HCT116 (cell line): ENCODE results near the gene BAD. TPM values are rescaled to one million over a fixed set of nuclear protein-coding genes. Genes with fewer than 3 reads are reported as not detected.
A peak's percentile ranks its signal among the peaks of the same experiment; 100 is the strongest.

Experiments used
- ATAC-seq: fragments of 200-7000 bp; cut with Tn5 transposase; 2 replicates; pipeline ENCODE4 v1.9.1; 2020; ENCODE audit warnings: mild to moderate bottlenecking, moderate library complexity
- BruUV-seq: library from RNA; stranded (reverse); fragments of 400-500 nt; replicated peaks from 2 replicates; lab custom pipeline; 2021; lab: Mats Ljungman, UMichigan
- CTCF ChIA-PET: fragments of 300-600 bp; sonication (Branson Sonifier 250); formaldehyde crosslinking; loops from one replicate; lab custom pipeline; 2021; ENCODE audit warnings: antibody characterized with exemption; lab: Charles Lee
- POLR2A ChIA-PET: fragments of 300-600, 350-600 bp; sonication (Branson Sonifier 250); formaldehyde crosslinking; loops from one replicate; lab custom pipeline; 2021; ENCODE audit warnings: antibody characterized with exemption; lab: Charles Lee
- RAD21 ChIA-PET, 2 experiments: fragments of 300-600 bp; sonication (Branson Sonifier 250); formaldehyde crosslinking; loops; one replicate each; lab custom pipeline; 2023; ENCODE audit warnings: low total read pairs in 2 of 2; ENCODE audit not compliant: uncharacterized antibody in 2 of 2, unreplicated experiment in 2 of 2, low non-redundant PET in 1 of 2; lab: Charles Lee
- DNase-seq: peaks from one replicate; pipeline ENCODE4 v3.0.0-alpha.2; 2010; ENCODE audit warnings: low read depth, low spot score
- H2AFZ ChIP-seq: fragments of 200-600 bp; shearing (Covaris generic), sonication (generic); 2 replicates; pipeline ENCODE4 v1.6.1; 2017; ENCODE audit warnings: low read depth, mixed run types, mixed read lengths, antibody characterized with exemption, low read length; ENCODE audit not compliant: poor library complexity, severe bottlenecking
- H3K27ac ChIP-seq: 2 replicates; pipeline ENCODE4 v1.5.1; 2012; ENCODE audit warnings: low read depth, low read length
- H3K27me3 ChIP-seq: fragments of 200-600 bp; sonication (generic); 2 replicates; pipeline ENCODE4 v1.6.1; 2016; ENCODE audit warnings: mixed run types, low read length, mixed read lengths; ENCODE audit not compliant: insufficient read depth
- H3K36me3 ChIP-seq, 2 experiments: fragments of 200-500 bp in 1 of 2; fragments of 200-600 bp in 1 of 2; sonication (Bioruptor generic) in 1 of 2; sonication (generic) in 1 of 2; 2 replicates each; pipeline versions ENCODE4 v1.5.1 to v1.6.1; 2014 to 2016; ENCODE audit warnings: low read length in 2 of 2, inconsistent platforms in 1 of 2, mixed read lengths in 1 of 2, mixed run types in 1 of 2; ENCODE audit not compliant: insufficient read depth in 2 of 2, control insufficient read depth in 1 of 2
- H3K4me1 ChIP-seq, 2 experiments: fragments of 200-600 bp in 1 of 2; sonication (generic) in 1 of 2; 2 replicates each; pipeline versions ENCODE4 v1.5.1 to v1.6.1; 2012 to 2017; ENCODE audit warnings: low read length in 2 of 2, inconsistent platforms in 1 of 2, mild to moderate bottlenecking in 1 of 2, mixed read lengths in 1 of 2, mixed run types in 1 of 2, moderate library complexity in 1 of 2; ENCODE audit not compliant: insufficient read depth in 2 of 2, control insufficient read depth in 1 of 2
- H3K4me2 ChIP-seq: fragments of 200-600 bp; sonication (generic); 2 replicates; pipeline ENCODE4 v1.6.1; 2017; ENCODE audit warnings: mixed run types, low read length, mixed read lengths
- H3K4me3 ChIP-seq, 2 experiments: fragments of 200-600 bp in 1 of 2; sonication (generic) in 1 of 2; replicated peaks in 1 of 2; 2 replicates each; pipeline ENCODE4 v1.5.1; 2011 to 2016; ENCODE audit warnings: low read length in 2 of 2, control low read depth in 1 of 2, low read depth in 1 of 2, mild to moderate bottlenecking in 1 of 2, mixed read lengths in 1 of 2, mixed run types in 1 of 2
- H3K79me2 ChIP-seq: fragments of 200-600 bp; sonication (generic); 2 replicates; pipeline ENCODE4 v1.6.1; 2017; ENCODE audit warnings: mild to moderate bottlenecking, mixed run types, low read length, moderate library complexity, mixed read lengths; ENCODE audit not compliant: insufficient read depth
- H3K9ac ChIP-seq: fragments of 200-600 bp; sonication (generic); 2 replicates; pipeline ENCODE4 v1.6.1; 2016; ENCODE audit warnings: low read length, mixed read lengths
- H3K9me2 ChIP-seq: fragments of 200-600 bp; sonication (generic), shearing (Covaris generic); 2 replicates; pipeline ENCODE4 v1.6.1; 2017; ENCODE audit warnings: mixed run types, mild to moderate bottlenecking, moderate library complexity; ENCODE audit not compliant: insufficient read depth
- H3K9me3 ChIP-seq, 2 experiments: fragments of 200-500 bp in 1 of 2; fragments of 200-600 bp in 1 of 2; sonication (Bioruptor generic) in 1 of 2; sonication (generic) in 1 of 2; 2 replicates each; pipeline ENCODE4 v1.6.1; 2014 to 2017; ENCODE audit warnings: low read length in 2 of 2, mixed read lengths in 2 of 2, inconsistent platforms in 1 of 2, low read depth in 1 of 2, mild to moderate bottlenecking in 1 of 2, mixed run types in 1 of 2, moderate library complexity in 1 of 2; ENCODE audit not compliant: control insufficient read depth in 1 of 2, insufficient read depth in 1 of 2
- H4K20me1 ChIP-seq: fragments of 200-600 bp; sonication (generic), shearing (Covaris generic); 2 replicates; pipeline ENCODE4 v1.6.1; 2017; ENCODE audit warnings: mixed run types, mild to moderate bottlenecking, moderate library complexity; ENCODE audit not compliant: insufficient read depth
- ATF3 ChIP-seq: IDR thresholded peaks from 2 replicates; pipeline ENCODE4 v1.6.1; 2012
- CBX3 ChIP-seq: IDR thresholded peaks from 2 replicates; pipeline ENCODE4 v1.6.1; 2012; ENCODE audit warnings: low read depth
- CEBPB ChIP-seq: IDR thresholded peaks from 2 replicates; pipeline ENCODE4 v1.6.1; 2012; ENCODE audit warnings: low read depth
- CTCF ChIP-seq, 3 experiments: fragments of 200-600 bp in 1 of 3; sonication (generic) in 1 of 3; IDR thresholded peaks in 2 of 3; conservative IDR thresholded peaks in 1 of 3; 2 replicates each; pipeline ENCODE4 v1.5.1; 2012 to 2017; ENCODE audit warnings: low read depth in 2 of 3, low read length in 2 of 3, antibody characterized with exemption in 1 of 3, borderline replicate concordance in 1 of 3, control low read depth in 1 of 3, mild to moderate bottlenecking in 1 of 3, mixed read lengths in 1 of 3, mixed run types in 1 of 3, moderate library complexity in 1 of 3; ENCODE audit not compliant: insufficient read depth in 1 of 3
- EGR1 ChIP-seq: IDR thresholded peaks from 2 replicates; pipeline ENCODE4 v1.6.1; 2012; ENCODE audit warnings: low read depth
- ELF1 ChIP-seq: IDR thresholded peaks from 2 replicates; pipeline ENCODE4 v1.6.1; 2012; ENCODE audit warnings: low read depth, borderline replicate concordance
- EZH2 ChIP-seq: fragments of 200-600 bp; sonication (generic); IDR thresholded peaks from 2 replicates; pipeline ENCODE4 v1.6.1; 2017; ENCODE audit warnings: antibody characterized with exemption, mixed run types
- FOSL1 ChIP-seq: IDR thresholded peaks from 2 replicates; pipeline ENCODE4 v1.6.1; 2012; ENCODE audit warnings: low read depth
- JUND ChIP-seq: IDR thresholded peaks from 2 replicates; pipeline ENCODE4 v1.6.1; 2012
- MAX ChIP-seq: IDR thresholded peaks from 2 replicates; pipeline ENCODE4 v1.6.1; 2012
- POLR2A ChIP-seq: IDR thresholded peaks from 2 replicates; pipeline ENCODE4 v1.7.0; 2011; ENCODE audit warnings: borderline replicate concordance; ENCODE audit not compliant: insufficient read depth, insufficient read length; ENCODE audit errors: extremely low read depth
- REST ChIP-seq: IDR thresholded peaks from 2 replicates; pipeline ENCODE4 v1.6.1; 2012; ENCODE audit warnings: low read depth
- SP1 ChIP-seq: IDR thresholded peaks from 2 replicates; pipeline ENCODE4 v1.6.1; 2012; ENCODE audit warnings: low read depth
- SRF ChIP-seq: IDR thresholded peaks from 2 replicates; pipeline ENCODE4 v1.6.1; 2012; ENCODE audit warnings: low read depth
- TCF7L2 ChIP-seq: IDR thresholded peaks from 2 replicates; pipeline ENCODE4 v1.7.0; 2011; ENCODE audit warnings: borderline replicate concordance, inconsistent platforms; ENCODE audit not compliant: insufficient read depth, insufficient read length; ENCODE audit errors: extremely low read depth
- YY1 ChIP-seq: IDR thresholded peaks from 2 replicates; pipeline ENCODE4 v1.6.1; 2011; ENCODE audit warnings: low read length, low read depth, moderate library complexity, mild to moderate bottlenecking; ENCODE audit not compliant: insufficient replicate concordance; ENCODE audit errors: extremely low read depth
- ZNF274 ChIP-seq: fragments of 200-500 bp; sonication (Bioruptor generic); IDR thresholded peaks from 2 replicates; pipeline ENCODE4 v1.6.1; 2014; ENCODE audit warnings: mild to moderate bottlenecking, low read depth, low read length, inconsistent platforms
- intact Hi-C: fragments of 100-400 bp; cut with micrococcal nuclease; formaldehyde crosslinking; loops from 2 replicates; pipeline ENCODE4 v1.10.0; 2022
- total RNA-seq: library from RNA; stranded (reverse); gene quantifications from one replicate; pipeline ENCODE4 v1.2.1, GENCODE V29; 2021; ENCODE audit not compliant: unreplicated experiment
- TF ChIP-seq, protein P1 (sequence below): IDR thresholded peaks from 2 replicates; pipeline ENCODE4 v1.6.1; 2011; ENCODE audit warnings: mild to moderate bottlenecking, low read length, moderate library complexity; ENCODE audit not compliant: insufficient replicate concordance; ENCODE audit errors: extremely low read depth

BAD gene
- total RNA-seq, 1 experiment from 2014 or later, result 51.9 TPM

DNA sequence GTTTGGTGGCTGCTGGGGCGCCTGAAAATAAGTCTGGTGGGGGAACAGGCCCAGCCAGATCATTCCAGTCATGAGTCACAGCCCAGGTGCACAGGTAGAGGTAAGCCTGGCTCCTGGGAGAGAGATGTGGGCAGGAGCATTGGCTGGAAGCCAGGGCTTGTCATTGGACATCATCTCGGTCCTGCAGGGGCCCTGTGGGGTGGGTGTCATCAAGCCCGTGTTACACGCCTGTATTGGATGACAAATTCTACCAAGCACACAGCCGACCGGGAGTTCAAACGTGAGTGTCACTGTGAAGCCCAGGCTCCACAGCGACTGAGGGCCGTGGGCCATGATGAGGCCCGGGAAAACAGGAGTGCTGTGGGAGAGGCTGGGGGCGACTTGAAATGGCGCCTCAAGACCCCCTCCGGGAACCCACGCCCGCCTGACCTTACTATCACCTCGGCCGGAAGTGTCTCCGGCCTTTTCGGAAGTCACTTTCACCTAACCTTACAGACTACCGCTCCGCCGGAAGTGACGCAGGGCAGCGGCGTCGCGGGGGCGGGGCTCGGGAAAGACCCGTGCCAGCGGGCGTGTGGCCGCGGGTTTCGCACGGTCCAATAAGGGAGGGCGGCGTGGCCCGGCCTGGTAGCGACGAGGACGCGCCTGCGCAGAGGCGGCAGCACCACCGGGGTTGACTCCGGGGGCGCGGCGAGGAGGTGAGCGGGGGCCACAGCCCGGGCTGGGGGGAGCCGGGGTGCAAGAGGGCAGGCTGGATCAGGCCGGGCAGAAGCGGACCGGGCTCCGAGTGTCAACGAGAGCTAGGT is 43.8 kb downstream of the BAD start, which contains the start of gene FKBP2:
FKBP2 (plus strand) TSS at position 661 of the 806 bp plus-strand sequence. CDS start 1,293 bp downstream, outside the sequence.
- Histone ChIP-seq H3K79me2 (peaks cover 43% of the 10 kb centered on the region), H3K36me3 (peaks cover 0 to 20% of the 10 kb centered on the region in 2 experiments; a peak in 1 of 4 replicates), H2AFZ (no peak within 1 kb of the TSS), H3K27me3 (no peaks in the 10 kb centered on the region), H3K4me2 (peak within 1 kb of the TSS; percentile 84), H4K20me1 (no peaks in the 10 kb centered on the region), H3K9me2 (no peaks in the 10 kb centered on the region), H3K27ac (peak within 1 kb of the TSS; percentile 96), H3K4me1 (peaks cover 32 to 66% of the 10 kb centered on the region in 2 experiments), H3K9me3 (no peaks in the 10 kb centered on the region), H3K9ac (peak within 1 kb of the TSS; percentile 99), H3K4me3 (peak within 1 kb of the TSS; percentile 70 to 91)
- CTCF ChIA-PET, result interaction anchor here (0.9 to 2.2 kb wide), 7 partner anchors 10 to 116 kb away, joined by 3 to 10 read pairs (median 6); partner anchors contain the start of genes PRDX5 and TRMT112
- intact Hi-C loops, result loop anchor here (2.0 kb wide), 1 partner anchor 64 kb away; the partner anchor contains the start of gene ESRRA
- DNase-seq (peak; percentile 91), ATAC-seq (peak; percentile 65)
- RAD21 ChIA-PET, result no interaction called here
- BruUV-seq, result TSS peak; percentile 81
- POLR2A ChIA-PET, result interaction anchor here (0.7 to 1.4 kb wide), 11 partner anchors 8 to 115 kb away, joined by 4 to 11 read pairs (median 5); partner anchors contain the start of genes NUDT22, PRDX5, TRMT112 and TRPT1
- TF ChIP-seq FOSL1 (no peak), MAX (no peak), SP1 (no peak), JUND (no peak), POLR2A (peak; percentile 89), CTCF (IDR thresholded peaks at IDR 0.05 in 2 of 3, conservative IDR thresholded peaks at IDR 0.05 in 1 of 3; ENCODE audit: borderline replicate concordance in 1 of 3, insufficient read depth in 1 of 3, low read depth in 2 of 3, low read length in 2 of 3) (no peak), EGR1 (no peak), ELF1 (no peak), CEBPB (no peak), CBX3 (no peak), ZNF274 (no peak), SRF (no peak), YY1 (peak; percentile 52), ATF3 (no peak), REST (no peak), TCF7L2 (peak; percentile 27), EZH2 (no peak)
- TF ChIP-seq, protein P1, sequence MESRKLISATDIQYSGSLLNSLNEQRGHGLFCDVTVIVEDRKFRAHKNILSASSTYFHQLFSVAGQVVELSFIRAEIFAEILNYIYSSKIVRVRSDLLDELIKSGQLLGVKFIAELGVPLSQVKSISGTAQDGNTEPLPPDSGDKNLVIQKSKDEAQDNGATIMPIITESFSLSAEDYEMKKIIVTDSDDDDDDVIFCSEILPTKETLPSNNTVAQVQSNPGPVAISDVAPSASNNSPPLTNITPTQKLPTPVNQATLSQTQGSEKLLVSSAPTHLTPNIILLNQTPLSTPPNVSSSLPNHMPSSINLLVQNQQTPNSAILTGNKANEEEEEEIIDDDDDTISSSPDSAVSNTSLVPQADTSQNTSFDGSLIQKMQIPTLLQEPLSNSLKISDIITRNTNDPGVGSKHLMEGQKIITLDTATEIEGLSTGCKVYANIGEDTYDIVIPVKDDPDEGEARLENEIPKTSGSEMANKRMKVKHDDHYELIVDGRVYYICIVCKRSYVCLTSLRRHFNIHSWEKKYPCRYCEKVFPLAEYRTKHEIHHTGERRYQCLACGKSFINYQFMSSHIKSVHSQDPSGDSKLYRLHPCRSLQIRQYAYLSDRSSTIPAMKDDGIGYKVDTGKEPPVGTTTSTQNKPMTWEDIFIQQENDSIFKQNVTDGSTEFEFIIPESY, result peak; percentile 75
